T-helper 9 cell (primary cell): ENCODE results near the gene ASIC3.

Experiments used
- DNase-seq: peaks from one replicate; pipeline ENCODE4 v3.0.0-alpha.2; 2020

Gene ASIC3

DNA sequence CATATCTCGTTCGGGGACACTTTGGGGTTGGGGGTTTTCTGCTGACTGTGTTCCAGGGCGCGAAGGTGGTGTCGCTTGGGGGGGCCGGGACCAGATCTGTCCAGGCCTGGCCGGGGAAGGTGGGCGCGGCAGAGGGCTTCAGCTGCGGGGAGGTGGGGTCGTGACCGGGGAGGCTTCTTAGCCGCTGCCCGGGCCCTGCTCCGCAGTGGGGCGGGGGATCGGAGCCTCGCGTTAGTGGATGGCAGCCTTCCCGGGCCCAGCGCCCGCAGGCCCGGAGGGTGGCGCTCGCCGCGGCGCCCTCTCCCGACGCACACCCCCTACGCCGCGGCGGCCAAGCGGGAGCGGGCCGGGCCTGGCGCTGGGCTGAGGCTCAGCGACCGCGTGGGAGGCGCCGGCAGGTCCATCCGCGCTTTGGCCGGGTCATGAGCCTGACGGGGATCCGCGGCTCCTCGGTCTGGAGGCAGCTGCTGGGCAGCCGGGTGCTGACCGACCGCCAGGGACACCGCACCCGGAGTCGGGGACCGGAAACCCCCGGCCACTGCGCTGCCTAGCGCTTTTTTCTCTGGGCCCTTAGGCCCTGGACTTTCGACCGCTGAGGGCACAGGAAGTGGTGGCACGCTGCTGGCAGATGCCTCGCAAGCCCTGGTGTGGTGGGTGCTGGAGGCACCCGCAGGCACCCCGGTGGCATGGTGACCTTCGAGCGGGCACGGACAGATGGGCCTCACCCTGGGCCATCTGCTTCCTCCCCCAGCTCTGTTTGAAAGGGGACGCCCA is 39.1 kb downstream of the ASIC3 start:
- peak; percentile 29 for DNase-seq

DNA sequence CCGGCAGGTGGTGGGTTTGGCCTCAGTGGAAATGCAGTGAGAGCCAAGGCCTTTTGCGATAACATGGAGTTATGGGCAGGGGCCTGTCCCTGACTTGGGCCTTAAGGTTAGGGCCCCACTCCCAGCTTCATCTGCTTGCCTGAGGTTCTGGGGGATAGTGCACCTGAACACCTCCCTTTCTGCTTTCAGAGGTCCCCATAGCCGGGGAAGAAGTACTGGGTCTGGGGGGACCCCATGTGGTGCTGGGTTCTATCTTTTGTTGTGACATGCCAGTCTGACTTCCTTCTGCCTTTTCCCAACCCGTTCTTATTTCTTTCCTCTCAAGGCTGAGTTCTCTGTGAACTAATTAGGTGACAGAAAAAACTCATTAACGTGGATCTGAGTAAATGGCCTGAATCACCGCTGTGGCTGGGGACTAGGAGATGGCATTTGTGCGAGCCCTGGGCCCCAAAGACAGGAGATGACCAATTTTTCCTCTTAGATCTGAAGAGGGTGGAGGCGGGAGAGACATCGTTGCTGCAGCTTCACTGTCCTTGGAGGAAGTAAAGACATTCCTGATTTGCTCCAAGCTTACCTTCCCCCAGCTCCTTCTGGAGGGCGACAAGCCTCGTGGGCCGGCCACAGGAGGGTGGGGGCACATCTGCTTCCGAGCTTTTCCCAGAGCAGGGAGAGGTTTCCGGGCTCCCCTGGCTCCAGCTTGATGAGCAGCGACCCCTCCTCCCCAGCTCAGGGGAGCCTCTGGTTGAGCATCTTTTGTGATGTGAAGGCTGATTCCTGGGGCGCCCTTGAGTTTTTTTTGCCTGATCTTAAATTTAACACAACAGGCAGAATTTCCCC is 39.9 kb downstream of the ASIC3 start:
- no peak for DNase-seq

DNA sequence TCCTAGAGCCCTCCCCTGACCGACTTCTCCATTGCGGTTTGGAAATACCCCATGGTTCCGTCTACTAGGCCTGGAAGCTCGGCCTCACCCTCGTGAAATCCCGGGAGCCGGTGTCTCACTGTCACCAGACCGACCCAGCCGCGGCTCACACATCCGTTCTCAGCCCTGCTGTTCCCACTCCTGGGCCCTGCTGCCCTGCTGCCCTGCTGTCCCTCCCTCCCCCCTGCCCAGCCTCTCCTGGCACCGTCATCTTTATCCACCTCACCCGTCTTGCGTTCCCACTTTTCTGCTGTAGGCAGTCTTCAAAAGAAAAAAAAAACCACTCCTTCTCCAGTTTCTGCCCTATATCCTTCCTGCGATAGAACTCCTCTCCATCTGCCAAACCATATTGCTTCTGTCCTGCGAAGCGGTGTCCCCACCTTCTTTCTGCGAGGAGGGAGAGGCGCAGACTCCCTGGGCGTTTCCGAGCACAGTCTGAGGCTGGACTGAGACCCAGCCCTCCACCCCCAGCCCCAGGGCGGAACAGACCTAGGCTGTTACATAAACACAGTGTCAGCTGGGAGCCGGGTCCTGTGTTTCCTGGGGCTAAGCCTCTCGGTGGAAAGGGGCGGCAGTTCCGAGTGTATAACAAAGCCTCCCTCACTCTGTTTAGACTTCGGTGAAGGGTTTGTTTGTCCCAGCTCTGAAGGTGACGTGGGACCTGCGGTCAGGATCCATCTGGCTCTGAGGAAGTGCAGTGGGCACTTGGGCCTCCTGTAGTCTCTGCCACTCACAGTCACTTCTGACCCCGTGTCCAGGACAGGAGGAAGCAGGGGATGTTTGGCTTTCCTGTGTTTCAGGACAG is 40.7 kb downstream of the ASIC3 start:
- DNase-seq: no peak

DNA sequence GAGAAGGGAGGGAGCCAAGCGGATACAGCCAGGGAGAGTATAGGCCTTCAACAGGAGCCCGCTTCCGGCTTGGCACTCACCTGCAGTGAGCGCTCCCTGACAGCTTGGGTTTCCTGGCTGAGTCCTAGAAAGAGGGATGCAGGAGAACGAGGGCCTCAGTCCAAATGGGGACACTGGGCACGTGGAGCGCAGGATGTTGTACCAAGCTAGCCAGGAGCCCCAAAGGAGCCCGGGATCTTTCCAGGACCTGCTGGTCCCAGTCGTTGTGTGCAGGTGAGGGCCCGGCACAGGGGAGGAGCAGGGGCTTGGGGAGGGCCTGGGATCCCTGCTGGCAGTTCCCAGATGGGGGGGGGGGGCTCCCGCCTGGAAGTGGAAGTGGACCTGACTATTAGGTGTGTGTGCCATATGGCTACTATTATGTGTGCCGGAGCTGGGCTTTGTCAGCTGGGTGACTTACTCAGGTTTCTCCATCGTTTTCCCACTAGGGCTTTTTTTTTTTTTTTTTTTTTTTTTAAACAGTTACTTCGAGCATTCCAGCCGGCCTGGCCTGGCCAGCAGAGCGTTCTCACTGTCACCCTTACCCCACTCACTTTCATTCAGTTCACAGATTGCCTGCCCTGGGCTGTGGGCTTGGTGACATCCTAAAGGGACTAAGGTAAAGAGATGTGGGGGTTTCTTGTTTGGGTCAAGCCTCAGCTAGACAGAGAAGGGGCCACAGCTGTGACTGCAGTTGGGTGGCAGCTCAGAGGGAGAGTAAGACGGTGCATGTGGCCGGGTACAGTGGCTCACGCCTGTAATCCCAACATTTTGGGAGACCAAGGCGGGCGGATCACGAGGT is 41.8 kb downstream of the ASIC3 start:
- DNase-seq: no peak

DNA sequence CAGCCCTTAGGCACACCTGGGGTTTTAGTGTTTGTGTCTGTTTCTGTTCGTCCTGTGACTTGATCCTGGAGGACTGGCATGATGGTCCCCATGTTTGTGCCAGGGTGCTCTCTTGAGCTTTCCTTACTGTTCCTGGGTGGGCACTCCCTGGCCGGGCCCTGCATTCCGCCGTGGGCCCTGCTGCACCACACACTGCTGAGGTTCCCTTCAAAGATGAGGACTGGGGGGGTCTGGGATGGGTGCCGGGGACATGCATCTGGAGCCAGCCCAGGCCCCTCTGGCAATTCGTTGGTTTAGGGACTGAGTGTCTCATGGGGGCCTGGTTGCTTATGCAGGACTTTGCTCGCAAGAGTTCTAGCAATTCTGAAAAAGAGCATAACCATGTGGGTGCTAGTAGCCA is 42.7 kb downstream of the ASIC3 start:
- no peak for DNase-seq

DNA sequence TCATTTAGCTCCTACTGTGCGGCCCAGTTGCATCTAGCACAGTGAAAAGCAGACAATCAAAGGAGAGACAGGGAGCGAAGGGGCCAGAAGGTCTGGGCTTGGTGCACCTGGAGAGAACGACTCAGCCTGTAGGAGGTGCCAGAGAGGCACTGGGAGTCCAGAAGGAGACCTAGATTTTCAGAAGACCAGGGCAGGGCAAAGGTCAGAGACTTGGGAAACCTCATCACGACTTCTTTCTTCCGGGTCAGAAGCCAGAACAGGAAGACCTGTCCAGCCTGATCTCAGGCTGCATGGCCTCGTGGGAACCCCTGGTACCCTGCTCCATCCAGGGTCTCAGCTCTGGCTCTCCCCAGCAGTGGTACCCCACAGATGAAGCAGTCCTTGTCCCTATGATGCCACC is 43.1 kb downstream of the ASIC3 start:
- no peak for DNase-seq

DNA sequence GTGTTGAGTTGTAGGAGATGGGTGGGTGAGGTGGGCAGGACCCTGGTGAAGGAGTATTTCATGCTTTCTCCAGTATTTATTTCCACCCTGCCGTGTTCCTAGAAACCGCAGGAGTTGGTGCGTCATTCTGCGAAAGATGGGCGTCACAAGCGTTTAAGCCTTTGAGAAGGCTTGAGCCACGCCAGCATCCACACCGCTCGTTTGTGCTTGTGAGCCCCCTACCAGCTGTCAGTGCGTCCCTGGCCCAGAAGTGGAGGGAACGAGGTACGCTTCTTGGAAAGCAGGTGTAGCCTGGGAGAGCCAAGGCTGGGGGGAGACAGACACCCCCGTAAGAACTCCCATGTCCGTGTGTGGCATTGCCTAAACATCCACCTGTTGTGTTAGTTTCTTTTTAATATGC is 43.7 kb downstream of the ASIC3 start:
- DNase-seq: no peak

DNA sequence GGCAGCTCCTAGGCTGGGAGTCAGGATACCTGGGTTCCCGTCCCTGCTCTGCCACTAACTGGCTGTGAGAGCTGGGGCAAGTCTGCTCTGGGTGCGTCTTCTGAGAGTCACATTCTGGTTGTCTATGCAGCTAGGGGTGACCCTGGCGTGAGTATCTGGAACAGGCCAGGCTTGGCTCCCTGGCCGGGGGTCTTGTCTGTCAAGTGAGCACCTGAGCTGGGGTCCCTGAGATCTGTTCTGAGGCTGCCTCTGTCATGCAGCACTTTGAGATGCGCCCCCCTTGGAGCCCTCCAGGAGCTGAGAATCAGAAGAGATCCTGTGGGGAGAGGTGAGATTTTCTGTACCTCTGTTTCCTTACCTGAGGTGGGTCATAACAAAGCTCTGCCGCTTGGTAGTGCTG is 45.4 kb downstream of the ASIC3 start:
- DNase-seq: no peak

DNA sequence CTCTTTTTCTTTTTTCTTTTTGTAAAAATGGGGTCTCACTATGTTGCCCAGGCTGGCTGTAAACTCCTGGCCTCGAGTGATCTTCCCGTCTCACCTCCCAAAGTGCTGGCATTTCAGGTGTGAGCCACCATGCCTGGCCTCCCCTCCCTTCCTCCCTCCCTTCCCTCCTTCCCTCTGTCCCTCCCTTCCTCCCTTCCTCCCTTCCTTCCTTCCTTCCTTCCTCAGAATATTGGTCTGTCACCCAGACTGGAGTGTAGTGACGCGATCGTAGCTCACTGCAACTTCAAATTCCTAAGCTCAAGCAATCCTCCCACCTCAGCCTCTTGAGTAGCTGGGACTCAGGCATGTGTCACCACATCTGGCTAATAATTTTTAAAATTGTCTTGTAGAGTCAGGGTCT is 46.3 kb downstream of the ASIC3 start:
- DNase-seq: no peak

DNA sequence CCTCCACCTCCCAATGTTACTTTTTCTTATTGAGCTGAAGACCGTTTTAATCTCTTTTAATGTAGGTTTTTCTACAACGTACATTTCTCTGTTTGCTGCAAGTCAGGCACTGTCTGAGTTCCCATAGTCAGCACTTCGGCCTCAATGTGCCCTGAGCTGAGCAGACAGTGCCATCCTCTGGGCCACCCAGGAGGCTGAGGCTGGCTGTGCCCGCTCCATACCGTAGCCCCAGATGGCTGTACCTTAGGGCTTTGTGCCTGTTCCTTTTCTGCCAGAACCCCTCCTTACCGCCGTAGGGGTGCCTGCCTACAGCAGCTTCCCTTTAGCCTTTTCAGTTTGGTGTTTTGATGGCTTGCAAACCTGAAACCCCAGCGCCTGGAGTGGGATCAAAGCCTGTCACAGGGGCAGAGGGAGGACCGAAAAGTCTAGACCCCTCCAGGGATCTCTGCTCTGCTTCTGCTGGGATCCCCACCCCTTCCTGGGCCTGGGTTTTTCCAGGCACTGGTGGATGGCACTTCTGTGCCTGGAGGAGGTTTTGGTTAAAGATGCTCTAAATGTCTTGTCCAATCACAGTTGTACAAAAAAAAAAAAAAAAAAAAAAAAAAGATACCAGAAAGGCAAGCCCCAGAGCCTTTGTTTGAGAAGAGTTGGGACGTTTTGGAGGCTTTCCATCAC is 46.9 kb downstream of the ASIC3 start:
- DNase-seq: no peak

DNA sequence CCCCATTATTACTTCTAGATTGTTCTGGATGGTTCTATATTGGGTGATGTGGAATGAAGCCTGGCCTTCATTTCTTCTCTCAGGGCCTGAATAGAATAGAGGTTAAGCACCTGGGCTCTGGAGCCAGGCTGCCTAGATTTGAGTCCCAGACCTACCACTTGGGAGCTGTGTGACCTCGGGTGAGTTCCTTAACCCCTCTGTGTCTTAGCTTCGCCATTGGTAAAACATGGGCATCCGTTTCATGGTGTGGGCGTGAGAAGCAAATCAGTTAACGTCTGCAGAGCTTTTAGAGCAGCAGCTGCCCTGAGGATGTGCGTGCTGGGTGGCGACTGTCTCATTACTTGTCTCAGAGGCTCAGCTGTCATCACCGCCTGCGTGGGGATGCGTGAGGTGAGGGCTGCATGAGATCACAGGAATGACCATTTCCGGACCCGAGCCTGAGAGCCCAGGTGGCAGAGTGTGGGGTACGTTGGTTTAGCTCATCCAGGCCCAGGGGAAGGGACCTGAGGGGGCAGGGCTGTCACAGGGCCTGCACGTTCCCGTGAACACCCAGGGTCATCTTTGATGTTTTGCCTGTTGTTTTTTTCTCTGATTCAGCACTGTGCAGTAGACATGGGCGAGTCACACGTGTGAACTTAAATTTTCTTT is 47.6 kb downstream of the ASIC3 start:
- DNase-seq: no peak

DNA sequence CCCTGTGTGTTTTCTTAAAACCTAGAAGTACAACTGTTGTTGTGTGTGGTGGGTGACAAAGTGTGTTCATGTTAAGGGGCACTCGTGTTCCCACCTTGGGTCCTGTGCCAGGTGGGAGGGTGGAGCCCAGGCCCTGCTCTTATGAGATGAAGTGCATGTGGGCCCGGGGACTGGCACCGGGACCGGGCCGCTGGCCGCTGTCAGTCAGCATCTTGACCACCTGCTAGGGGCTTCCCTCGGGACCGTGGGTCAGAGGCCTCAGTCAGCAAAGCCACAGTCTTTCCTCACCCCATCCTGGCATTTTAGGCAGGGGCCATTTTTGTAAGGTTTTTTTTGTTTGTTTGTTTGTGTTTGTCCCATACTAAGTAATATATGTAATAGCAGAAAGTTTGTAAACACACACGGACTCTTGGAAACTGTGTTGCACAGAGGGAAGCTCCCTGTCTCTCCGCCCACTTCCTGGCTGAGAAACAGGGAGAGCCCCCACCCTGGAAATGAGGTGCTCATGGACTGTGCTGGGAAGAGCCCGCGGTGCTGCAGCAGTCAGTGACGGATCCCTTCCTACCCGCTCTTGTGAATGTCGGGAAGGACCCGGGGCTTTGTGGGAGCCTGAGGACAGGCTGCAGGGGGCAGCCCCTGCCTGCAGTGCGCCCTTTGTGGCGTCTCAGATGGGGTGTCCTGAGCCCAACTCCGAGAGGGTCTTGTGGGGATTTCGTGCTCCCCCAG is 51.3 kb downstream of the ASIC3 start:
- DNase-seq: no peak

DNA sequence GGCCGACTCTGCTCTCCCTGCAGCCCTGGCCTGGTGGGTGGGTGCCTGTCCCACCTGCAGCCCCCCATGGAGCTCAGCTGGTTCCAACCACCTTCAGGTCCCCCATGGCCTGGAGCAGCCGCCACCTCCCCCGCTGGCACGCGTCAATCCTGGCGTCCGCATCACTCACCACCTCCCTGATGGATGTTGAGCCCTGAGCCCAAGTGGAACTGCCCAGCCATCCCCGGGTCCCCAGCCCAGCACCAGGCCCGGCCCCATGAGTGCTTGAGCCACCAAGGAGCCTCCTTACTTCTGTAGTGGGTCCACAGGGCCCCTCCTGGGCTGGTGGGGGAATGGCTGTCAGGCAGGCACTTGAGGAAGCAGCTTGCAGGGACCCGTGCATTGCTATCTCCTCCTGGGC is 52.6 kb downstream of the ASIC3 start:
- DNase-seq: no peak

DNA sequence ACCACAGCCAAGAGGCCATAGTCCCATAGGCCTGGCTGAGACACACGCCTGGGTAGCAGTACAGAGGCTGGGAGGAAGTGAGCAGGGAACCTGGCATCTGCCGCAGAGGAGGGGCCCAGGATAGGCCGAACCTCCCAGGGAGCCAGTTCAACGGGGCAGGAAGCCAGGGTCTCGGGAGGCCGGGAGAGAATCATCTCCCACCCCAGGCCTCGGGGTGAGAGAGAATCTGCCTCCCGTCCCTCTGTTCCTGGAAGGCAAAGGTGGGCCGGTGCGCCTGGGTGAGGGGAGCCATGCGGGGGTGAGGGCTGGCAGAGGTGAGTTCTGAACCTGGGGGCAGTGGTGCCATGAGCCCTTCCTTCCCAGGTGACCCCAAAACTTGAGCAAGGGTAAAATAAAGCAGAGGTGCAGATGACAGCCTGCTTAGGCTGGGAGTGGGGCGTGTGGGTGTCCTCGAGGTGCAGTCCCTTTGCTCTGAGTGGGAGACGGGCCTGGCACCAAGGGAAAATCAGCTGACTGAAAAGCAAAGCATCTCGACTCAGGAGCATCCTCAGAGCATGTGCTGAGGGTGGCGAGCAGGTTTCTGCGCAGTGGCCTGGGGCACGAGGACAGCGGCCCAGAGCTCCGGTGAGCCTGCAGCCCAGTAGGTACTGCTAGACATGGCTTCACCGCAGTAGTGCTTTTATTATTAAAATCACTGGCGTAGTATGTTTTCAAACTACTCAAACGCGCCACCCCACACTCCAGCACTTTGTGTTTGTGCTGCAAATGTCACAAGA is 53.5 kb downstream of the ASIC3 start:
- no peak for DNase-seq
